GM18511 (cell line): Measurements from ENCODE around the gene TIMM9.
"Not testable (repeated sequence)": the region's sequence is repeated elsewhere in the genome, so short reads cannot be mapped to it uniquely, and the experiment has no call there.

Experiments used
- ATAC-seq: cut with Tn5 transposase; IDR thresholded peaks from one replicate; pipeline ENCODE4 v1.9.1; 2021; ENCODE audit warnings: mild to moderate bottlenecking, moderate library complexity; ENCODE audit not compliant: unreplicated experiment

The TIMM9 gene

DNA sequence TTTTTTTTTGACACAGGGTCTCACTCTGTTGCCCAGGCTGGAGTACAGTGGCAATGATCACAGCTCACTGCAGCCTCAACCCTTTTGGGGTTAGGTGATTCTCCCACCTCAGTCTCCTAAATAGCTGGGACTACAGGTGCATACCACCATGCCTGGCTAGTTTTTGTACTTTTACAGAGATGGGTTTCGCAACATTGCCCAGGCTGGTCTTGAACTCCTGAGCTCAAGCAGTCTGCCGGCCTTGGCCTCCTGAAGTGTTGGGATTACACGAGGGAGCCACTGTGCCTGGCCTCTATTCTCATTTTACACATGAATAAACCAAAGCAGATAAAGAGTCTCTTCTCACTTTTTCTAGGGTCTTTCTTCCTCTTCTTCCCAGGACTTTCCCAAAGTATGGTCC, 28.4 kb downstream of the TIMM9 start:
- no peak for ATAC-seq

DNA sequence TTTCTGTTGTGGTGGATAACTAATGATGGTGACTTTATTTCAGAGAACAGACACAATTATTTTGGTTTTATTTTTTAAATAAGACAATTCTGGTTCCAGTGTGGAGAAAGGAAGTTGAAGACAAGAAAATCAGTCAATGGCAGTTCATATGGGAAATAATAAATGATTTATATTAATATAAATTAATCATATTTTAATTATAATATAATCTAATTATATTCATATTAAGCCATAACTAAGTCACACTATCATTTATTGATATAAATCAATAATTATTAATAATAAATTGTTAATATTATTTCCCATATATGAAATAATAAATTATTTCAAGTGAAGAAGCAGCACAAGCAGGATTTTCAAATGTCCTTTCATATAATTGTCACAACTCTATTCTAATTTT, 28.8 kb downstream of the TIMM9 start:
- no peak for ATAC-seq

DNA sequence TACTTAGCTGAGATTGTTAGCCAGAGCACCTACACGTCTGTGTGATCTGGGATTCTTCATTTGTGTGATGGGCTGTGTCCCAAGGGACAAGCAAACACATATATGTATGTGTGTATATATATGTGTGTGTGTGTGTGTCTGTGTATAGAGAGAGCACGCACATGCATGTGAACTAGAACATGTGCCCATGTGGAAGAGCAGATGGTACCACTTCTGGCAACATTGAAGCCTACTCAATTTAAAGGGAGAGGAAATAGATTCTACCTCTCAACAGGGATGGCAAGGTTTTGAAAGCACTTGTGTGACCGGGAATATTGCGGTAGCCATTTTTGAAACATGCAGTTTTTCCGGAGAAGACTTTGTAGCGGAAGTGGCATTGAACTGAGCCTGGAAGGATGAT, 30.2 kb downstream of the TIMM9 start:
- no peak for ATAC-seq

DNA sequence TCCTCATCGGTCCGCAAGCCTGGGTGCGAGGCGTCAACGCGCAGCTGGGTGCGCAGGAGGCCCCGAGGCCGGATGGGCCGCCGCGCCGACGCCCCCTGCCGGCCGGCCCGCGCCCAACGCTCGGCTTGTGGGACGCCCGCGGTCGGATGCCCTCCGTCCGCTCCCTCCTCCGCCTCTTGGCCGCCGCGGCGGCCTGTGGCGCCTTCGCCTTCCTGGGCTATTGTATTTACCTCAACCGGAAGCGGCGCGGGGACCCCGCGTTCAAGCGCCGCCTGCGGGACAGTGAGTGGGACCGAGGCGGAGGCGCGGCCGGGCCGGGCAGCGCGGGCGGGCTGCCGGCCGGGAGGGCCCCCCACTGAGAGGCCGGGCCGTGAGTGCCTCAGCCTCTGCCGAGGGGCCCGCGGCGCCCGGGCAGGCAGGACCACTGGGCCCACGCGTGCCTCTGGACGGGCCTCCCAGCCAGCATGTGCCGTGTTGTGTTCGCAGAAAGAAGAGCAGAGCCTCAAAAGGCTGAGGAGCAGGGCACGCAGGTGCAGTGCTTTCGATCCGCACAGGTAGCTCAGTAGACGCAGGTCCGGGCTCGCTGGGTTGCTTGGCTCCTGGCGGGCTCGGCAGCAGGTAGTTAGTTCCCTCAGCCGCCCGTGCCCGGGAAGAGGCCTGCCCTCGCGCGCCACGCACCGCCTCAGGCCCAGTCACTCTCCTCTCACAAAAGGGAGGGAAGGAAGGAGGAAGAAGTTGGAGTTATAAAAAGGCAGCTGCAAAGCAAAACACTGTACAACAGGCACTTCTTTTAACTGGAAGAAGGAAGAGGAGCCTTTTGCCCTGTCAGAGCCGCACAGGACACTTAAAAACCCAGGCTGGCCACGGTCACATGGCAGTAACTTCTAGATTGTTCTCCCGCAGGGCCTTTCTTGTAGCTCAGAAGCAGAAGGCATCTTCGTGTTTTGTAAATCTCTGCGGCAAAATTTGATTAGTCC, 31.2 kb downstream of the TIMM9 start, which contains the start of gene TOMM20L:
Gene TOMM20L (plus strand): TSS at position 119 of the 977 bp plus-strand sequence. CDS start 28 bp downstream, at position 147.
- peak; percentile 95 for ATAC-seq

DNA sequence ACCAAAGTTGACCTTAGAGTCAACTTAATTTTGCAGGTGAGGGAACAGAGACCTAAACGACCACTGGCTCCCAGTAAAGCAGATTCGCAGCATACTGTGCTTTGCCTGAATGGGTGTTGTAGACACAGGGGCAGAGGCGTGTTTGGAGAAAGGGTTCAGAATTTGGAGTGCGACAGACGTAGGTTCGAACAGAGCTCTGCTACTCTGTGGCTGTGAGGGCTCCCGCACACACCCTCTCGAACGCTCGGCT, 31.8 kb downstream of the TIMM9 start:
- no peak for ATAC-seq

DNA sequence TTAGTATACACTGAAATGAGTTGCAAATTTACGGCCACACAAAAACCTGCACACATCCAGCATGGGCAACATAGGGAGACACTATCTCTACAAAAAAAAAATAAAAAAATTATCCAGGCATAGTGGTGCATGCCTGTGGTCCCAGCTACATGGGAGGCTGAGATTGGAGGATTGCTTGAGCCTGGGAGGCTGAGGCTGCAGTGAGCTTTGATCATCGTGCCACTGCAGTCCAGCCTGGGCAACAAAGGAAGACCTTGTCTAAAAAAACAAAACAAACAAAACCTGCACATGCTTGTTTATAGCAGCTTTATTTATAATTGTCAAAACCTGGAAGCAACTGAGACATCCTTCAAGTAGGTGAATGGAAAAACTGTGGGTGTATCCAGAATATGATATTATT, 36.5 kb downstream of the TIMM9 start:
- ATAC-seq, result no peak

DNA sequence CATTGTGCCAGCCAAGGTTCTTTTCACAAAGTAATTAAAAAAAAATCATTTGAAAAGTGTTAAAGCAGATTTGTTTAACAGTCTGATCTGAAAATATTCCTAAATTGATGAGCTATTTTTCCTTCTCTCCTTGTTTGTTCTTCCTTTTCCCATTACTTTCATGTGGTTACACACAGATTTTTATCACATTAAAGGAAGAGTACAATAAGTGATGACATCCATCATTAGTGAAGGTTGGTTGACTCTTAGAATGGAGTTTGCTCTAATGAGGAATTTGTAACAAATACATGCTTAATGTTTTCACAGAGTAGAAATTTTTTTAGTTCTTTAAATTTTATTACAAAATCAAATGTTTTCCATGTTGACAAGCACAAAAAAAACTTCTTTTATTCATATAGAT, 50.5 kb downstream of the TIMM9 start:
- ATAC-seq, result no peak

DNA sequence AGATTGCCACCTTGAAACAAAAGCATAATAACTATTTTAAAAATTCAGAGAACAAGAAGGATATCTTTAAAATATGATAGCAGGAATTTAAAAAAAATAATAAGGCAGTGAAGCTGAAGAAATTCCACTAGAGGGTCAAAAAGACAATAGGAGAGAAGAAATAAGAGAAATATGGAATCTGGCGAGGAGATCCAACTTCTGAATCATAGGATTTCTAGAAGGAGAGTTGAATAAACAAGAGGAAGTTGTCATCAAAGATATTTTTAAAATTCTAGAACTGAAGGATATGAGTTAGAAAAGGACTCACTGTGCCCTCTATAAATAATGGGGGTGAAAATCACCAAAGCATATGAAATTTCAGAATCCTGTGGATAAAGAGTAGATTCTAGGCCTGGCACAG, 58.4 kb downstream of the TIMM9 start:
- ATAC-seq, result no peak

DNA sequence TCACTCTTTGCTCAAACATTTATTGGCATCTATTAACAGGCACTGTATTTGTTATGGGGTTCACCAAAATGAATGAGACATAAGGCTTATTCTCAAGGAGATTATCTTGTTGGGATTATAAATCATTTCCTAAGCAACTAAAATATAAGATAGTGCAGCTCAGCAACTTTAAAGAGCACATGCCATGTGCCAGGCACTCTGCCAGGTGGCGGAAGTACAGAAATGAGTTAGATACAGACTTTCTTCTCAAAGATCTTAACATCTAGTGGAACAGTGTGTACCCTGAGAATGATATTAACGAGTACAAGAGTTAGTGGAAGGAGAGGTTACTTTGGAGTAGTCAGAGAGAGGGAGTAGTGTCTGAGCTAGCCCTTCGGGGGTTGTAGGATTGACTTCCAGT, 60.0 kb downstream of the TIMM9 start:
- ATAC-seq, result no peak

DNA sequence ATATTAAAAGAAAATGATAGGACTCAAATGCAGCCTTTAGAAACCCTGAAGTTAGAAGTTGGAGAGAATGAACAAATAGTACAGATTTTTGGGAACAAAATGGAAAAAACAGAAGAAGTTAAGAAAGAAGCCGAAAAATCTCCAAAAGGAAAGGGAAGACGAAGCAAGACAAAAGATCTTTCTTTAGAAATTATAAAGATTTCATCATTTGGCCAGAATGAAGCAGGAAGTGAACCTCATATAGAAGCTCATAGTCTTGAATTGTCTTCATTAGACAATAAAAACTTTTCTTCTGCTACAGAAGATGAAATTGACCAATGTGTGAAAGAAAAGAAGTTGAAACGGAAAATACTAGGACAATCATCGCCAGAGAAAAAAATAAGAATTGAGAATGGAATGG, 63.0 kb downstream of the TIMM9 start:
- ATAC-seq, result no peak

DNA sequence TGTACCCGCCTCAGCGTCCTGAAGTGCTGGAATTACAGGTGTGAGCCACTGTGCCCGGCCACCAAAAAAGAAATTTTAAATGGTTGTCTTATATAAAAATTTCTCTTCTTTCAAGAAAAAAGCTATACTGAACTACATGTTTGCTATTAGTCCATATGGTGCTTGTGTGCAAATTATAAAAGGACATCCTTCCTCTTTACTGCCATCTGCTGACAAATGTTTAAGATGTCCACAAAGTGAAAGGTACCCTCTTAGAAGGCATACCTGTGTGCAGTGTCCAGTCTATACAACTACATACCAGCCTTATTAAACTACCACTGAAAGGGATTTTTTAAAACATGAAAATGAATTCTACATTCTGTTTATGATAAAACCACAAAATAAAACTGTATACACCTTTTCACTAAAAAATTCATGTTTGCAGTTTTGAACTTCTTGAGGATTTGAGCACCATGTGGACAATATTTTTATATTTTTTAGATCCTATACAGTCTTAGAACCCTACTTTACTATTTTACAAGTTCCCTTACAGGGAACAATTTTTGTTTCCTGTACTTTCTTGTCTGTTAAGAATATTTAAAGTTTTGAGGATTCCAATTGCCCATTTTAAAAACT, 64.4 kb downstream of the TIMM9 start:
- no peak for ATAC-seq

DNA sequence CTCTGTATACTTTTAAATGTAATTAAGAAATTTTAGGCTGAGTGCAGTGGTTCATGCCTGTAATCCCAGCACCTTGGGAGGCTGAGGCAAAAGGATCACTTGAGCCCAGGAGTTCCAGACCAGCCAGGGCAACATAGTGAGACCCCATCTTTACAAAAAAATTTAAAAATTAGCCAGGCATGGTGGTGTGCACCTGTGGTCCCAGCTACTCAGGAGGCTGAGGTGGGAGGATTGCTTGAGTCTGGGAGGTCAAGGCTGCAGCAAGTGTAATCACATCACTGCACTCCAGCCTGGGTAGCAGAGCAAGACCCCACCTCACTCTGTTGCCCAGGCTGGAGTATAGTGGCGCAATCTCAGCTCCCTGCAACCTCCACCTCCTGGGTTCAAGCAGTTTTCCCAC, 65.1 kb downstream of the TIMM9 start:
- not testable (repeated sequence) for ATAC-seq
